ENCODE results near the gene DPP3.

Gene DPP3

GRCh38 chr11:66524304-66525040 lies 44.2 kb downstream of the DPP3 start:
- no peak overlapping the region for H3K9ac ChIP-seq (ENCODE audit: low read length)
- H4K20me1 ChIP-seq (ENCODE audit: insufficient read depth, low read length) = no peaks in the 10 kb centered on the region
- no peaks in the 10 kb centered on the region for H3K36me3 ChIP-seq (replicated peaks; ENCODE audit: insufficient read depth, low read length)
- no peaks in the 10 kb centered on the region for H3K27me3 ChIP-seq (replicated peaks; ENCODE audit: insufficient read depth, low read length)
- H3K4me1 ChIP-seq (ENCODE audit: low read length) = no peaks in the 10 kb centered on the region
- H3K4me2 ChIP-seq (ENCODE audit: low read depth, low read length) = no peak overlapping the region
- TF ChIP-seq EZH2 (optimal IDR thresholded peaks at IDR 0.05; ENCODE audit: low read depth, low read length) (no peak), EZH2phosphoT487 (IDR thresholded peaks at IDR 0.05; ENCODE audit: low read length) (no peak), CTCF (IDR thresholded peaks at IDR 0.05; ENCODE audit: low read length) (no peak)
- DNase-seq = no peak
- no peaks in the 10 kb centered on the region for H3K79me2 ChIP-seq (ENCODE audit: low read length)
- no peaks in the 10 kb centered on the region for H3K9me2 ChIP-seq (replicated peaks; ENCODE audit: insufficient read depth, low read length)
- no peak overlapping the region for H3K27ac ChIP-seq (ENCODE audit: low read length)
- H2AFZ ChIP-seq (ENCODE audit: low read length) = no peak overlapping the region
- H3K9me3 ChIP-seq (replicated peaks; ENCODE audit: insufficient read depth, low read length) = no peaks in the 10 kb centered on the region
- no peaks in the 10 kb centered on the region for H3F3A ChIP-seq (ENCODE audit: insufficient read depth, low read length)
- H3K4me3 ChIP-seq (ENCODE audit: low read length) = no peak overlapping the region

GRCh38 chr11:66529069-66529468 lies 48.8 kb downstream of the DPP3 start:
- Histone ChIP-seq H3K4me1 (ENCODE audit: low read length) (no peaks in the 10 kb centered on the region), H3K9me3 (replicated peaks; ENCODE audit: insufficient read depth, low read length) (no peaks in the 10 kb centered on the region), H3K9ac (ENCODE audit: low read length) (no peak overlapping the region), H3K79me2 (ENCODE audit: low read length) (no peaks in the 10 kb centered on the region), H4K20me1 (ENCODE audit: insufficient read depth, low read length) (no peaks in the 10 kb centered on the region), H3K4me2 (ENCODE audit: low read depth, low read length) (no peak overlapping the region), H3K4me3 (ENCODE audit: low read length) (no peak overlapping the region), H2AFZ (ENCODE audit: low read length) (no peak overlapping the region), H3K9me2 (replicated peaks; ENCODE audit: insufficient read depth, low read length) (no peaks in the 10 kb centered on the region), H3K36me3 (replicated peaks; ENCODE audit: insufficient read depth, low read length) (no peaks in the 10 kb centered on the region), H3F3A (ENCODE audit: insufficient read depth, low read length) (no peaks in the 10 kb centered on the region), H3K27me3 (replicated peaks; ENCODE audit: insufficient read depth, low read length) (no peaks in the 10 kb centered on the region), H3K27ac (ENCODE audit: low read length) (no peak overlapping the region)
- TF ChIP-seq EZH2phosphoT487 (IDR thresholded peaks at IDR 0.05; ENCODE audit: low read length) (no peak), EZH2 (optimal IDR thresholded peaks at IDR 0.05; ENCODE audit: low read depth, low read length) (no peak), CTCF (IDR thresholded peaks at IDR 0.05; ENCODE audit: low read length) (no peak)
- no peak for DNase-seq

- Histone ChIP-seq H3K27me3 (replicated peaks; ENCODE audit: insufficient read depth, low read length) (no peaks in the 10 kb centered on the region), H3K9me3 (replicated peaks; ENCODE audit: insufficient read depth, low read length) (no peaks in the 10 kb centered on the region), H4K20me1 (ENCODE audit: insufficient read depth, low read length) (no peaks in the 10 kb centered on the region), H3K9ac (ENCODE audit: low read length) (no peak overlapping the region), H3K27ac (ENCODE audit: low read length) (no peak overlapping the region), H3K9me2 (replicated peaks; ENCODE audit: insufficient read depth, low read length) (no peaks in the 10 kb centered on the region), H3F3A (ENCODE audit: insufficient read depth, low read length) (no peaks in the 10 kb centered on the region), H3K36me3 (replicated peaks; ENCODE audit: insufficient read depth, low read length) (no peaks in the 10 kb centered on the region), H2AFZ (ENCODE audit: low read length) (no peak overlapping the region), H3K79me2 (ENCODE audit: low read length) (no peaks in the 10 kb centered on the region), H3K4me1 (ENCODE audit: low read length) (no peaks in the 10 kb centered on the region), H3K4me2 (ENCODE audit: low read depth, low read length) (no peak overlapping the region), H3K4me3 (ENCODE audit: low read length) (no peak overlapping the region)
- DNase-seq = no peak
- TF ChIP-seq CTCF (IDR thresholded peaks at IDR 0.05; ENCODE audit: low read length) = no peak
- no peak for TF ChIP-seq EZH2phosphoT487 (IDR thresholded peaks at IDR 0.05; ENCODE audit: low read length)
- TF ChIP-seq EZH2 (optimal IDR thresholded peaks at IDR 0.05; ENCODE audit: low read depth, low read length) = no peak
Observed at GRCh38 chr11:66529655-66530054, 49.4 kb downstream of the DPP3 start.
